OCI-LY3 (cell line): ENCODE results near the gene DENND5A.

Experiments
- H2AFZ ChIP-seq: fragments of 200-600, 300-600 bp; shearing (Covaris generic); 2 replicates; pipeline ENCODE4 v1.6.0; 2014; ENCODE audit warnings: antibody characterized with exemption, low read depth, low read length
- H3K27ac ChIP-seq: fragments of 200-600, 300-600 bp; sonication (generic); 2 replicates; pipeline ENCODE4 v1.5.1; 2014; ENCODE audit warnings: mild to moderate bottlenecking, low read length, moderate library complexity, mixed read lengths
- H3K27me3 ChIP-seq: fragments of 200-600, 300-600 bp; sonication (generic); 2 replicates; pipeline ENCODE4 v1.6.1; 2014; ENCODE audit warnings: low read depth, low read length, mixed read lengths
- H3K36me3 ChIP-seq: fragments of 200-600, 300-600 bp; sonication (generic); replicated peaks from 2 replicates; pipeline ENCODE3; 2014; ENCODE audit warnings: low read depth, low read length, mixed read lengths
- H3K4me1 ChIP-seq: fragments of 300-600, 200-600 bp; sonication (generic); 2 replicates; pipeline ENCODE4 v1.6.1; 2014; ENCODE audit warnings: low read length, mixed read lengths
- H3K4me2 ChIP-seq: fragments of 200-600, 300-600 bp; sonication (generic); 2 replicates; pipeline ENCODE4 v1.6.1; 2014; ENCODE audit warnings: low read length, mixed read lengths
- H3K4me3 ChIP-seq: fragments of 300-600, 200-600 bp; sonication (generic); 2 replicates; pipeline ENCODE4 v1.5.1; 2014; ENCODE audit warnings: antibody characterized with exemption, mild to moderate bottlenecking, low read length, moderate library complexity
- H3K79me2 ChIP-seq: fragments of 300-600, 200-600 bp; shearing (Covaris generic); 2 replicates; pipeline ENCODE4 v1.6.1; 2014; ENCODE audit warnings: mild to moderate bottlenecking, low read length, mixed read lengths
- H3K9ac ChIP-seq: fragments of 300-600, 200-600 bp; shearing (Covaris generic); 2 replicates; pipeline ENCODE4 v1.6.0; 2014; ENCODE audit warnings: mild to moderate bottlenecking, low read length, moderate library complexity
- H3K9me3 ChIP-seq: fragments of 200-600, 300-600 bp; shearing (Covaris generic); 2 replicates; pipeline ENCODE4 v1.6.1; 2014; ENCODE audit warnings: low read length, mixed read lengths; ENCODE audit not compliant: insufficient read depth
- H4K20me1 ChIP-seq: fragments of 200-600, 300-600 bp; sonication (generic); 2 replicates; pipeline ENCODE4 v1.6.1; 2016; ENCODE audit warnings: low read length, mixed read lengths; ENCODE audit not compliant: insufficient read depth
- EZH2phosphoT487 ChIP-seq: fragments of 200-600 bp; shearing (Covaris generic); IDR thresholded peaks from 2 replicates; pipeline ENCODE4 v1.6.1; 2018; ENCODE audit warnings: antibody characterized with exemption, mixed run types, low read depth
- TF ChIP-seq, protein P1 (sequence below): fragments of 200-600, 300-600 bp; sonication (generic); IDR thresholded peaks from 2 replicates; pipeline ENCODE4 v1.5.1; 2014; ENCODE audit warnings: antibody characterized with exemption, low read length, low read depth

The DENND5A gene

GRCh38 chr11:9253086-9253485 lies 12.1 kb downstream of the DENND5A start:
- H4K20me1 ChIP-seq, result peaks cover 45% of the 10 kb centered on the region
- no peak overlapping the region for H3K4me2 ChIP-seq
- H3K9me3 ChIP-seq, result no peaks in the 10 kb centered on the region
- peaks cover 67% of the 10 kb centered on the region for H3K79me2 ChIP-seq
- H3K36me3 ChIP-seq, result peaks cover 3% of the 10 kb centered on the region
- H3K9ac ChIP-seq, result no peak overlapping the region
- no peaks in the 10 kb centered on the region for H3K27me3 ChIP-seq
- H3K27ac ChIP-seq, result no peak overlapping the region
- H2AFZ ChIP-seq, result no peak overlapping the region
- no peak overlapping the region for H3K4me3 ChIP-seq
- TF ChIP-seq, protein P1, sequence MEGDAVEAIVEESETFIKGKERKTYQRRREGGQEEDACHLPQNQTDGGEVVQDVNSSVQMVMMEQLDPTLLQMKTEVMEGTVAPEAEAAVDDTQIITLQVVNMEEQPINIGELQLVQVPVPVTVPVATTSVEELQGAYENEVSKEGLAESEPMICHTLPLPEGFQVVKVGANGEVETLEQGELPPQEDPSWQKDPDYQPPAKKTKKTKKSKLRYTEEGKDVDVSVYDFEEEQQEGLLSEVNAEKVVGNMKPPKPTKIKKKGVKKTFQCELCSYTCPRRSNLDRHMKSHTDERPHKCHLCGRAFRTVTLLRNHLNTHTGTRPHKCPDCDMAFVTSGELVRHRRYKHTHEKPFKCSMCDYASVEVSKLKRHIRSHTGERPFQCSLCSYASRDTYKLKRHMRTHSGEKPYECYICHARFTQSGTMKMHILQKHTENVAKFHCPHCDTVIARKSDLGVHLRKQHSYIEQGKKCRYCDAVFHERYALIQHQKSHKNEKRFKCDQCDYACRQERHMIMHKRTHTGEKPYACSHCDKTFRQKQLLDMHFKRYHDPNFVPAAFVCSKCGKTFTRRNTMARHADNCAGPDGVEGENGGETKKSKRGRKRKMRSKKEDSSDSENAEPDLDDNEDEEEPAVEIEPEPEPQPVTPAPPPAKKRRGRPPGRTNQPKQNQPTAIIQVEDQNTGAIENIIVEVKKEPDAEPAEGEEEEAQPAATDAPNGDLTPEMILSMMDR, result no peak
- TF ChIP-seq EZH2phosphoT487, result no peak
- H3K4me1 ChIP-seq, result peaks cover 8% of the 10 kb centered on the region

GRCh38 chr11:9251311-9251710 lies 13.8 kb downstream of the DENND5A start:
- Histone ChIP-seq H3K4me2 (no peak overlapping the region), H3K36me3 (peaks cover 3% of the 10 kb centered on the region), H3K27me3 (no peaks in the 10 kb centered on the region), H3K27ac (no peak overlapping the region), H3K79me2 (peaks cover 68% of the 10 kb centered on the region), H3K4me1 (peaks cover 22% of the 10 kb centered on the region), H3K4me3 (no peak overlapping the region), H3K9me3 (no peaks in the 10 kb centered on the region), H2AFZ (no peak overlapping the region), H4K20me1 (peaks cover 56% of the 10 kb centered on the region), H3K9ac (no peak overlapping the region)
- TF ChIP-seq, protein P1, result no peak
- no peak for TF ChIP-seq EZH2phosphoT487

DNA sequence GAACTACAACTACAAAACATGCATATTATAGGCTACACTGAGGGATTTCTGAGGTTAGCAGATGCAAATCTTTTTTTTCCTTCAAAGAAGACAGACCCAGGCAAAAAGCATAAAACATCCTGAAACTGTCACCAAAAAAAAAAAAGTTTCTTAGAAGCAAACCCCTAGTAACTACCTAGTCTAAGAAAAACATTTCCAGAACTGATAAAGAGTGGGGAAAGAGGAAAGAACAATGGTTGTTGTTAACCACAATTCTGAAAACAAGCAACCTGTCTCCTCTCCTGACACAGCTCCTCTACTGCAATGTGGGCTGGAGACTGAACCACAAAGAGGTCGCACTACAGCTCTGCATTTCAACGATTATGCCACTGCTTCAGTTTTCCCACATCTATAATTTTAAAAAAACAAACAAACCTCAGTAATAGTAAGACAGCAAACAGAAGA lies 15.0 kb downstream of the DENND5A start:
- Histone ChIP-seq H3K27ac (no peak overlapping the region), H3K36me3 (peaks cover 3% of the 10 kb centered on the region), H3K4me3 (no peak overlapping the region), H4K20me1 (peaks cover 63% of the 10 kb centered on the region), H3K9ac (no peak overlapping the region), H3K79me2 (peaks cover 72% of the 10 kb centered on the region), H3K9me3 (no peaks in the 10 kb centered on the region), H3K27me3 (no peaks in the 10 kb centered on the region), H3K4me2 (no peak overlapping the region), H2AFZ (no peak overlapping the region), H3K4me1 (peaks cover 27% of the 10 kb centered on the region)
- TF ChIP-seq, protein P1, result no peak
- TF ChIP-seq EZH2phosphoT487, result no peak

DNA sequence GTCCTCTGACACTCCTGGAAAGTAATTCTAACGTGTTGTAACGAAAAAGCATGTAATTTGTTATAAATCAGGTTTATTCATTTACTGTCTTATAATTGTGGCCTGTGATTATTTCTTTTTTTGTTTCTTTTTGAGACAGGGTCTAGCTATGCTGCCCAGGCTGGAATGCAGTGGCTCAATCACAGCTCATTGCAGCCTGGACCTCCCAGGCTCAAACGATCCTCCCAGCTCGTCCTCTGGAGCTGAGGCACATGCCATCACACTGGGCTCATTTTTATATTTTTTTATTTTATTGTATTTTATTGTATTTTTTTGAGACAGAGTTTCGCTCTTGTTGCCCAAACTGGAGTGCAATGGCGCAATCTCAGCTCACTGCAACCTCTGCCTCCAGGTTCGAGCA lies 15.9 kb downstream of the DENND5A start:
- Histone ChIP-seq H3K27ac (no peak overlapping the region), H3K9me3 (no peaks in the 10 kb centered on the region), H3K79me2 (peaks cover 73% of the 10 kb centered on the region), H3K9ac (no peak overlapping the region), H3K4me3 (no peak overlapping the region), H3K27me3 (no peaks in the 10 kb centered on the region), H3K4me2 (no peak overlapping the region), H3K4me1 (peaks cover 27% of the 10 kb centered on the region), H4K20me1 (peaks cover 60% of the 10 kb centered on the region), H2AFZ (no peak overlapping the region), H3K36me3 (peaks cover under 1% of the 10 kb centered on the region)
- no peak for TF ChIP-seq EZH2phosphoT487
- TF ChIP-seq, protein P1, result no peak
